GDM1 (cell line): Measurements from ENCODE around the gene PDIA5.

Experiments
- DNase-seq: peaks from one replicate; lab custom pipeline; 2025; lab: John Stamatoyannopoulos, UW

PDIA5 gene

GRCh38 chr3:123071581-123071980 lies 4.8 kb downstream of the PDIA5 start:
- no peak for DNase-seq

DNA sequence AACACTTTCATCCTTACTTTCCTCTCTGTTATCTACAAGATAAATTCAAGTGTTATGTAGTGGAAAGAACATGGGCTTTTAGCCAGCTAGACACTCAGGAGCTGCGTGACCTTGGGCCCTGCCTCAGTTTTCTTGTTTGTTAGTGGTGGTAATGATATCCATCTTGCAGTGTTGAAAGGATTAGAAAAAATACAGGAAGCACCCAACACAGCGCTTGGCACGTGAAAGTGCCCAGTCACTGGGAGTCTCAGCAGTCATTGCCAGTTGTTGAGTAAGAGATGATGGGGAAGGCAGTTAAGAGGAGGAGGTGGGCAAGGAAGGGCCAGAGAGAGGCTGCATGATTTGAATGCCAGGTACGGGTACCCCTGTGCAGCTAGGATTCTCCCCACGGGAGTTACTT lies 5.3 kb downstream of the PDIA5 start:
- no peak for DNase-seq

DNA sequence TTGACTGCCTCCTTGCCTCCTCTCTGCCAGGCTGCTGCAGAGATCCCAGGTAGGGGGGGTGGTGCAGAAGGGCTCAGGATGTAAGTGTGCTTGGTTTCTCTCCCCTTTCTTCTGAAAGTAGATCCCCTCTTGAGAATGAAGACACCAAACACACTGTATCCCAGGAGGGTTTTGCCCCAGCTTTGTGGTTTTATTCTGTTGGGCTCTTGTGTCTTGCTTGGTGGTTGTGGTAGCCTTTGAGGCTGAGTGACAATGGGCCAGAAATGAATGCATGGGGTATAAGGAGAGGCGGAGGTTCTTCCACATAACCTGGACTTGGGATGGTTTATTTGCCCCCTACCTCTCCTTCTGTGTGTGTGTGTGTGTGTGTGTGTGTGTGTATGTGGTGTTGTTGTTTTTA lies 5.7 kb downstream of the PDIA5 start:
- no peak for DNase-seq

DNA sequence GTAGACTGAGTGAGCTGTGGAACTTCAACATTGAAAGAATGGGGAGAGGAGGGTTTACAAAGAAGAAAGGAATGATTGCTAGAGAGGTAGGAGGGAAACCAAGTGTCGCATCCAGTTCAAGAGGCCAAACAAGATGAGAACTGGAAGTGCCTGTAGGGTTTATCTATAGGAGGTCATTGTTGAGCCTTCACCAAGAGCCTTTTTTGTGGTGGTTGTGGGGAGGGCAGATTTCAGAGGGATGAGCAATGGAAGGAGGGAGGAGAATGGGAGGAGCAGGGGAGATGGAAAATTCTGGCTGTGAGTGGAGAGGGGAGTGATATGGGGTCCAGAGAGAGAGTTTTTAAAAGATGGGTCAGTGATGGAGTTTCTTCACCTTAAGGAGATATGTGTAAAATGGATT lies 8.5 kb downstream of the PDIA5 start:
- DNase-seq = no peak

DNA sequence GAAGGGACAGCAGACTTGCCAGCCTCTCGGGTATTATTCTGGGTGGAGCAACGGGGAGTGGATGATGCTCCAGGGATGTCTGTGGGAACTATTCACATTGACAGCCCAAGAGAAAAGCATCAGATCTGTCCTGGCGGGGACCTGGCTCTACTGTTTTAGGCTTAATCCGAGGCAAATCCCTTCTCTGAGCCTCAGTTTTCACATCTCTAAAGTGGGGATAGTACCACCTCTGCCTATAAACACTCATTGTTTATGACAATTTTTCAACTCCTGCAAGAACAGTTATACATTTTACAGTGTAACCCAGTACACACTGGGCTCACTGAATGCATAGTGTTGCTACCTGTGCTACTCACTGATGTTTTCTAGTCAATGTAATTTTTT lies 9.3 kb downstream of the PDIA5 start:
- no peak for DNase-seq

GRCh38 chr3:123076496-123077418 lies 9.9 kb downstream of the PDIA5 start:
- DNase-seq = no peak

DNA sequence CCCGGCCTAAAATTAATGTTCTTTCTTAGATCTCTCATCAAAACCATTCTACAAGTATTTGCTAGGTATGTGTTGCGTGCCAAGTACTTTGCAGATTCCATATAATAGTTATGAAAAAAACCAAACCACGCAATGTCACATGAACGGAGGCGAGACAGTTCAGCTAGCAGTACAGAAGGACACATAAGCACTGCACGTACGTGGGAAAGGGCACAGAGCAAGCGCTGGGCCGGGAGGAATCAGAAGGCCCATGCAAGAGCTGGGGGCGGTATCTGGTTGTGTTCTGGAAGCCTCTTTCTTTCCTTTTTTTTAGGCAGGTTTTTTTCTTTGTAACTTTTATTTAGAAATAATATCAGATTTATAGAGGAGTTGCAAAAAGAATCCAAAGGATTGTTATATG lies 11.3 kb downstream of the PDIA5 start:
- no peak for DNase-seq

- no peak for DNase-seq
Measured at GRCh38 chr3:123080864-123081562, 14.2 kb downstream of the PDIA5 start.

- no peak for DNase-seq
Measured at GRCh38 chr3:123081718-123082369, 15.0 kb downstream of the PDIA5 start.

DNA sequence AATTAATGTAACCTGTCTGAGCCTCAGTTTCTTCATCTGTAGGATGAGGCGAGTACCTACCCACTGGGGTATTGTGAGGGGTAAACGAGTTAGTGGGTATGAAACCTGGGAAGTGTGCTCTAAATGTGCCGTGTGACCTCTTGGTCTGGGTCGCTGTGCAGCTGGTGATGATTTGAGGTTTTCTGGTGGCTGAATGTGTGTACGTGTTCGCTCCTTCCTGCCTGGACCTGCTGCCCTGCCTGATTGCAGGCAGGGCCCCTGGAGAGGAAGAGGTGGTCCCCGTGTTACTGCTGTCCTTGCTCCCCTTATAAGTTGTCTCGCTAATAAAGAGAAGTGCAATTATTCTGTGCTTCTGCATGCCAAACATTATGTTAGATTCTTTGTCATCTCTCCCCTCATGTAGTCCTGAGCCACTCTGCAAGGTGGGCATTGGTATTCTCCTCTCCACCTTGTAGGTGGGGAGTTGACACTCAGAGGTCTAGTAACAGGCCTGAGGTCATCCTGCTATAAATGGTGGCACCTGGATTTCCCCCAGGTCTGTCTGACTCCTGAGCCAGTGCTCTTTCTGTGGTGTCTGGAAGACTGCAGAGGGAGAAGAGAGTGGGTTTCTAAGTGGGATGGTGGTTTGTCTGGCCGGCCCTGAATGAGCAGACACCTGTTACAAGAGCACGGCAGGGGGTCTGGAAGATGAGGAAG lies 15.7 kb downstream of the PDIA5 start:
- peak; percentile 40 for DNase-seq

DNA sequence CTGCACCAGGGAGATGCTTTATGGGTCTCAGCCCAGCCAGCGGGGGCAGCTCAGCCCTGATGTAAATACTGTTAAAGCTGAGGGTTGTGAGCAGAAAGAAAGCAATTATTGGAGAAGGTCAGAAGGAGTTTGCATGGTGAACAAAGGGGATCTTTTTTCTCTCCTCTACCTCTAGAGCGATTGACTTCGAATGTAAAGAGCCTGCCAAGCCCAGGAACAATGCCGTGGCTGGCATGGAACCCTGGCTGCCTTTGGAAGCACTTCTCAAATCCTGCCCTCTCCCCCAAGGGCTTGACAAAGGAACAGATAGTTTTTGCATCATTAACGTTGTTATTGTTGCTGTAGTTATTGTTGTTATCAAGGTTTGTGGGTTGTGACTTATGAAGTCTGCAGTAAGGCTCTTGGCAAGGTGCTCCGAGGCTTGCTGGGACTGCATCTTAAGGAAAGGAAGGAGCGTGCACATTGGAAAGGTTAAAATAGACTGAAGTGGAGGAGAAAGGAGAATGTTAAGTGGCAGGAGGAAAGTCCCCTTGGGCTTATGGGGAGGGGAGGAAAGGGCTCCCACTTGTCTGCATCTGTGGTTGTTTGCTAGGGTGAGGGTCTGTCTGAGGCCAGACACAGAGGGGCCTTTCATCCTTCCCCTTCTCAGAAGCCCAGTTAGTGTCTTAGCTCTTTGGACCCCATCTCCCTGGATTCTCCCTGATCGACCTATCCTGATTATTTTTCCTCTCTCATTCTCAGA lies 16.7 kb downstream of the PDIA5 start:
- DNase-seq = no peak

DNA sequence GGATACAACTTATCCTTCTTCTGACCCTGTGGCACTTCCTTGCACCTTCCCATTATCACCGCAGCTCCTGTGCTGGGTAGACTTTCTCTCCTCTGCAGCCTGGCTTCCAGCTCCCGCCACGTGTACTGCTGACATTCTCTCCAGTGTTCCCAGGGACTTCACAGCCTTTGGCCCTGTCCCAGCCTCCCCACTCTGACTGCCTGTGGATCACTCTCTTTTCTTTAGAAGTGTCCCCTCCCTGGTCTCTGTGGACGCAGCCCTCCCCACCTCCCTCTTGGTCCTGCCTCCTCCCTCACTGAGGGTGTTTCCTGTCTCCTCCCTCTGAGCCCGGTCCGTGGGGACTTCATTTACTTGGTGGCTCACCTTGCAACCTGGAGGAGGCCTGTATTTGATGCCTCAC lies 17.4 kb downstream of the PDIA5 start:
- no peak for DNase-seq

GRCh38 chr3:123084738-123085237 lies 18.0 kb downstream of the PDIA5 start:
- peak; percentile 15 for DNase-seq

GRCh38 chr3:123085293-123085931 lies 18.6 kb downstream of the PDIA5 start:
- peak; percentile 71 for DNase-seq

GRCh38 chr3:123085932-123086627 lies 19.3 kb downstream of the PDIA5 start:
- no peak for DNase-seq

GRCh38 chr3:123088387-123088786 lies 21.6 kb downstream of the PDIA5 start:
- DNase-seq = no peak

- DNase-seq = no peak
Measured at GRCh38 chr3:123089611-123090331, 22.9 kb downstream of the PDIA5 start.

DNA sequence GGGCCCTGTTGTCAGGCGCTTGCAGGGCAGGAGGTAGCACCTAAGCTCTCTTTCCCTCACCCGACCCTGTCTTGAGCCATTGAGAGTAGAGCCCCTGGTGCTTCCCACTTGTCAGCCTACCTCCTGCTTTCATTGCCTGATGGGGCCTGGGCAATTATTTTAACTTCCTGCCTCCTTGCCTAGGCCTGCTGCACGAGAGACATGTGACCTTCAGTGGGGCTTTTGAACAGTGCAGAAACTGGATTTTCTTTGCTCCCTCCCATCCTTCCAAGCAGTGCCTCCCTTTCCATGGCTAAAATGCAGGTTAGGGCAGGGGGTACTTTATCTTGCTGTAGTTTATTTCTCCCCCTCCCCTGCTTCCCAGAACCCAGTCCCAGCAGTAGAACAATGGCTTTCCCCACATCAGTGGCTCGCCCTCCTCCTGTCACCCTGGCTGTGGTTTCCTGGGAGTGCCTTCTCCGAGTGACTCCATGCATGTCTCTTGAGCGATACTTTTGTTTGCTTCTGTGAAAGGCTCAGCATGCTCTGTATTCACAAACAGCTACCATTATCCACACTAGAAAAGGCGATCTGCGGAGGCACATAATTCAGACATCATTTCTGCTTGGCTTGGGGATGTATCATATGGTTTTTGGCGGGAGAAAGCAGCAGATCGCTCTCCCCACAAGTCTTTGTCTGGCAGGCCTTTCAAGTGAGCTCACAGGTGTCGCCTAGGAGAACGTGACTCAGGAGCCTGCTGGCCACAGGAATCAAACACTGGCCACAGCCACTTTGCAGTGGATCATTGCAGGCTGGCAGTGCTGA lies 24.1 kb downstream of the PDIA5 start:
- DNase-seq = no peak

- no peak for DNase-seq
Measured at GRCh38 chr3:123092243-123092642, 25.4 kb downstream of the PDIA5 start.
